NOMO-1 (cell line): ENCODE measurements around the gene ARSB.
"Not testable (repeated sequence)": the region's sequence is repeated elsewhere in the genome, so short reads cannot be mapped to it uniquely, and the experiment has no call there.

ENCODE experiments used
- DNase-seq, 2 experiments: peaks; one replicate each; lab custom pipeline; 2025; ENCODE audit not compliant: unreplicated experiment in 2 of 2; lab: John Stamatoyannopoulos, UW

ARSB gene

DNA sequence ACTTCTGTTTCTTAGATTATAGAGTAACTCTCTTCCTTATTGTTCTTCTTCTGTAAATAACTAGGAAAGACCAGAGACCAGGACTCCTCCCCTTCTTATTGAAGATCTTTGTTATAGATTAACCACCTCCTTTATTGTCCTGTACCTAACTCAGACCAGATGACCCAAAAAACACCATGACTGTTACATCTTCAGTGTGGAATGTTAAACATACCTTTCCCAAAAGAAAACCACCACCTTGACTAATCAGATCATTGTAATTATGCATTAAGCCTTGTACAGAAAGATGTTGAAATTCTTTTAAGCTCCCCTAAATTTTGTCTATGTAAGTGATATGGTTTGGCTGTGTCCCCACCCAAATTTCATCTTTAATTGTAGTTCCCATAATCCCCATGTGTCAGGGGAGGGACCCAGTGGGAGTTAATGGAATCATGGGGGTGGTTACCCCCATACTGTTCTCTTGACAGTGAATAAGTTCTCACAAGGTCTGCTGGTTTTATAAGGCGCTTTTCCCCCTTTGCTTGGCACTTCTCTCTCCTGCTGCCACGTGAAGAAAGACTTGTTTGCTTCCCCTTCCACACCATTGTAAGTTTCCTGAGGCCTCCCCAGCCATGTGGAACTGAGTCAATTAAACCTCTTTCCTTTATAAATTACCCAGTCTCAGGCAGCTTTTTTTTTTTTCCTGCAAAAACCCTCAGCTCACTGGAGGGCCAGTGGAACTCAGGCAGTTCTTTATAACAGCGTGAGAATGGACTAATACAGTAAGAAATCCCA is 26.3 kb downstream of the ARSB start:
- no peak for DNase-seq

DNA sequence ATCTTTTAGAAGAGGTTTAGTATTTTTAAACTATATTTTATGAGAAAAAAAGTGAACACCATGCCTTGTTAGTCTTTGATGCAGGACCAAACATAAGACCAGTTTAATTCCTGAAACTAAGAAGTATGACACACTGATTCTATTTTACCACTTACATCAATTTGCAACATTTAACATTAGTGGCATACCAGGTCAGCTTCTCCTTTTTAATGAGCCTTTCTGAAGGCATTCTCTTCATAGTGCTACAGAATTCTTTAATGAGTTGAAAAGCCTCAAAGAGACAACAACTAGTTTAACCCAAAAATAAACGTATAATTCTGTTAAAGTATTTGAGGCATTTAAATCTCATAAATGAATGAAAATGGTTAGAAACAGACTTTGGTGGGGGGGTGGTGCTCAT is 28.2 kb downstream of the ARSB start:
- DNase-seq: no peak

- DNase-seq: no peak
These were observed 31.9 kb downstream of the ARSB start for GRCh38 chr5:78953092-78953800.

- DNase-seq: no peak
These were observed 54.4 kb downstream of the ARSB start for GRCh38 chr5:78930721-78931120.

GRCh38 chr5:78929833-78930232 is 55.3 kb downstream of the ARSB start:
- DNase-seq: no peak

GRCh38 chr5:78927657-78928282 is 57.3 kb downstream of the ARSB start:
- DNase-seq: no peak

DNA sequence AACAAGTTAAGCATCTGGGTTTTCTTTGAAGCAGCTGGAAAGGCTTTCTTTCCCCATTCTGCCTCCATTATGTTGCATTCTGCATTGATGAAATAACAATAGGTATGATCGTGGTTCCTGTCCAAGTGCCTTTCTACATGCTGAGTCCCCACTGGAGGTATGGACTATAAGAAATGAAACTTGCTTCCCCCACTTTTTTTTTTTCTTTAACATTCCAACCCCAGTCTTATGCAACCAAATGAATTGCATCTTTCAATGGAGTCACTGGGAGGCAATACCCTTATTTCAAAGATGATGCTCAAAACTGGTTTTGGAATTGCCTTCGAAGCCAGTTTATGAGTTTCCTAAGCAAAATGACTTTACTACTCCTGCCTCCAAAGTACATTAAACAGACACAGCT is 58.9 kb downstream of the ARSB start:
- DNase-seq: no peak

- DNase-seq: no peak
These were observed 59.8 kb downstream of the ARSB start for GRCh38 chr5:78925129-78925876.

DNA sequence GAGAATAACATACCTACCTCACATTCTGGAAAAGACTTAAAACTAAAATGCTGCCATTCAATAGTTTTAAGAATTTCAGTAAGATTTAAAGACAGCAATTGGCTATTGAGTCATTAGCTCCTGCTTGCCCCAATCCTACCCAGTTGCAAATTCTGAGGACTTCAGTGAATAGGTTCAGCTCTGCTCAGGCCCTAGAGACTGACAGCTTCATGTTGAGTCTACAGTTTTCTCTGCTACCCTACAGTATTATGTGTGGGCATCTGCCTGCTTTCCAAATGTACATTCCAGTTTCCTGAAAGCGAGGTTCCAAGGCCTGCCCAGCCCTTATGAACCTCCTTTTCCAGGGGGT is 61.5 kb downstream of the ARSB start:
- no peak for DNase-seq

- DNase-seq: no peak
These were observed 62.1 kb downstream of the ARSB start for GRCh38 chr5:78922879-78923621.

- DNase-seq: no peak
These were observed 64.5 kb downstream of the ARSB start for GRCh38 chr5:78920604-78921003.

DNA sequence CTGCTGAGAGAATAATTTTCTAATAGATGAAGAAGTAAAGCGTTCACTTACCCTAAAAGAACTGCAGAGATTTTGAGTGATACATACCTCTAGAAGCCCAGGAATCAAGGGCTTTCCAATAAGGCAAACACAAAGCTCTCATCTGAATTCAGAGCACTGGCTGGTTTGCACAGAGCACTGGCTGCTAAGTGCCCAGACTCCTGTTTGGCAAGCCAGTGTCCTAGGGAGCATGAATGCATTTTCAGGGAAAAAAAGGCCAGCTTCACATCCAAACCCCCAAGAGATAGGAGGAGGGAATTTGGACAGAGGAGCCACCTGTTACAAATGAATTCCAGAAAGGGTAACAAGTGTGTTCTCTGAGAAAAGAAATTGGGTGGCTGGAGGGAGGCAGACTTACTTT is 65.3 kb downstream of the ARSB start:
- no peak for DNase-seq

DNA sequence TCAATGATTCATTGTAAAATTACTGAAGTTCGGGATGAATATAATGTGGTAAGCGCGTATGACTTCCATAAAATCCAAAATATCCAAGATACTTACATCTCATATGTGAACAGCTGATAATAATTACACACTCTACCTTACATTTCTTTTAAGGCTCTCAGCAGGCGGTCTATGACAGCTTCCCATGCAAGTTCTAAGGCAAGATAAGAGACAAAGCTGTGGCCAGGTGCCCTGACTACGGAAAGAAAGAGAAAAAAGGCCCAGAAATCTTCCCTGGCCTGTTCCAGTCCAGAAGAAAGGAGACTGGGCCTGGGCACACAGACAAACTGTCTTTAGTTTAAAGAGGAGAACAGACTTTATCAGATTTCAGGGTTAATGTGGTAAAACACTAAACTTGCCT is 69.1 kb downstream of the ARSB start:
- no peak for DNase-seq

GRCh38 chr5:78915170-78915569 is 69.9 kb downstream of the ARSB start:
- no peak for DNase-seq

GRCh38 chr5:78912811-78913210 is 72.3 kb downstream of the ARSB start:
- DNase-seq: no peak

- no peak for DNase-seq
These were observed 72.9 kb downstream of the ARSB start for GRCh38 chr5:78912085-78912771.

DNA sequence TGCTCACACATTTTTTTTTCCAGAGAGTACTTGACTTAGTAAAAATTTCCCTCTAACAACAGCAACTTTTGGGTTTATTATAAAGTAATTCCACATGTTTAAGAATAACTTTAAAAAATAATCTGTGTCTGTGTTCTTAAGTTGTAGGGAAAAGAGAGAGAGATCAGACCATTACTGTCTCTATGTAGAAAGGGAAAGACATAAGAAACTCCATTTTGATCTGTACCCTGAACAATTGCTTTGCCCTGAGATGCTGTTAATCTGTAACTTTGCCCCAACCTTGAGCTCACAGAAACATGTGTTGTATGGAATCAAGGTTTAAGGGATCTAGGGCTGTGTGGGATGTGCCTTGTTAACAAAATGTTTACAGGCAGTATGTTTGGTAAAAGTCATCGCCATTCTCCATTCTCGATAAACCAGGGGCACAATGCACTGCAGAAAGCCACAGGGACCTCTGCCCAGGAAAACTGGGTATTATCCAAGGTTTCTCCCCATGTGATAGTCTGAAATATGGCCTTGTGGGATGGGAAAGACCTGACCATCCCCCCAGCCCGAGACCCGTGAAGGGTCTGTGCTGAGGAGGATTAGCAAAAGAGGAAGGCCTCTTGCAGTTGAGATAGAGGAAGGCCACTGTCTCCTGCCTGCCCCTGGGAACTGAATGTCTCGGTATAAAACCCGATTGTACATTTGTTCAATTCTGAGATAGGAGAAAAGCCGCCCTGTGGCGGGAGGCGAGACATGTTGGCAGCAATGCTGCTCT is 75.7 kb downstream of the ARSB start:
- not testable (repeated sequence) for DNase-seq

- DNase-seq: no peak
These were observed 76.7 kb downstream of the ARSB start for GRCh38 chr5:78908173-78909061.
